GM23338 (cell line): Measurements from ENCODE around the gene OGFRL1. TPM values are rescaled to one million over a fixed set of nuclear protein-coding genes. Genes with fewer than 3 reads are reported as not detected.

Experiments used
- ATAC-seq: fragments of 200-7000 bp; cut with Tn5 transposase; 3 replicates; pipeline ENCODE4 v1.9.1; 2020
- DNase-seq: peaks from one replicate; pipeline ENCODE4 v3.0.0-alpha.2; 2015; ENCODE audit warnings: low spot score
- H2AFZ ChIP-seq: fragments of 200-600 bp; sonication (generic); 2 replicates; pipeline ENCODE4 v1.8.0; 2016; ENCODE audit warnings: antibody characterized with exemption, mild to moderate bottlenecking, moderate library complexity
- H3F3A ChIP-seq: fragments of 200-600 bp; sonication (generic); replicated peaks from 2 replicates; pipeline ENCODE4 v1.8.0; 2017; ENCODE audit warnings: antibody characterized with exemption, mixed run types, low read depth
- H3K27ac ChIP-seq: fragments of 200-600 bp; sonication (generic); 2 replicates; pipeline ENCODE4 v1.6.1; 2016; ENCODE audit warnings: low read depth
- H3K27me3 ChIP-seq: fragments of 200-600 bp; sonication (generic); 2 replicates; pipeline ENCODE4 v1.8.0; 2016; ENCODE audit warnings: mild to moderate bottlenecking, mixed run types, moderate library complexity; ENCODE audit not compliant: insufficient read depth
- H3K36me3 ChIP-seq: fragments of 200-600 bp; sonication (generic); 2 replicates; pipeline ENCODE4 v1.8.0; 2016; ENCODE audit warnings: mild to moderate bottlenecking; ENCODE audit not compliant: insufficient read depth
- H3K4me1 ChIP-seq: fragments of 200-600 bp; sonication (generic); 2 replicates; pipeline ENCODE4 v1.8.0; 2016; ENCODE audit warnings: mild to moderate bottlenecking, moderate library complexity; ENCODE audit not compliant: insufficient read depth
- H3K4me2 ChIP-seq: fragments of 200-600 bp; sonication (generic); 2 replicates; pipeline ENCODE4 v1.7.1; 2017; ENCODE audit warnings: mixed run types
- H3K4me3 ChIP-seq: fragments of 200-600 bp; sonication (generic); 2 replicates; pipeline ENCODE4 v1.6.1; 2016; ENCODE audit warnings: mixed run types
- H3K79me2 ChIP-seq: fragments of 200-600 bp; sonication (generic); replicated peaks from 2 replicates; pipeline ENCODE4 v1.8.0; 2017; ENCODE audit warnings: mild to moderate bottlenecking; ENCODE audit not compliant: insufficient read depth
- H3K9me2 ChIP-seq: fragments of 200-600 bp; sonication (generic); 2 replicates; pipeline ENCODE4 v1.8.0; 2017; ENCODE audit not compliant: insufficient read depth
- H4K20me1 ChIP-seq: fragments of 200-600 bp; sonication (generic); replicated peaks from 2 replicates; pipeline ENCODE4 v1.8.0; 2017; ENCODE audit warnings: mild to moderate bottlenecking; ENCODE audit not compliant: insufficient read depth
- H3K27ac Mint-ChIP-seq: 2 replicates; pipeline ENCODE4 v1.8.0; 2020; ENCODE audit warnings: inconsistent platforms, mild to moderate bottlenecking, moderate library complexity, mixed read lengths
- H3K27me3 Mint-ChIP-seq: 3 replicates; pipeline ENCODE4 v1.8.0; 2022; ENCODE audit warnings: low read depth, mild to moderate bottlenecking, moderate library complexity, mixed read lengths, inconsistent platforms; ENCODE audit not compliant: insufficient read depth, poor library complexity
- H3K36me3 Mint-ChIP-seq: 3 replicates; pipeline ENCODE4 v1.8.0; 2021; ENCODE audit warnings: low read depth, mild to moderate bottlenecking, inconsistent platforms, moderate library complexity, mixed read lengths
- H3K4me1 Mint-ChIP-seq: 3 replicates; pipeline ENCODE4 v1.8.0; 2020; ENCODE audit warnings: mild to moderate bottlenecking, inconsistent platforms, mixed read lengths
- H3K4me3 Mint-ChIP-seq: 3 replicates; pipeline ENCODE4 v1.8.0; 2021; ENCODE audit warnings: moderate library complexity, mild to moderate bottlenecking, inconsistent platforms, mixed read lengths
- H3K9me3 Mint-ChIP-seq: 3 replicates; pipeline ENCODE4 v1.8.0; 2020; ENCODE audit warnings: moderate library complexity, mild to moderate bottlenecking, inconsistent platforms, mixed read lengths
- CREB1 ChIP-seq: fragments of 250-450 bp; sonication (Bioruptor Pico); IDR thresholded peaks from 2 replicates; pipeline ENCODE4 v1.5.0; 2020; ENCODE audit warnings: low read depth, mild to moderate bottlenecking, moderate library complexity
- CTCF ChIP-seq, 2 experiments: fragments of 200-600 bp in 1 of 2; sonication (generic) in 1 of 2; conservative IDR thresholded peaks; 2 replicates each; pipeline versions ENCODE4 v1.5.1 to v1.6.1; 2016 to 2017; ENCODE audit warnings: antibody characterized with exemption in 2 of 2, low read depth in 2 of 2, mild to moderate bottlenecking in 2 of 2, moderate library complexity in 1 of 2
- EZH2 ChIP-seq: fragments of 200-600 bp; sonication (generic); IDR thresholded peaks from one replicate; pipeline ENCODE4 v1.8.0; 2017; ENCODE audit warnings: antibody characterized with exemption, mild to moderate bottlenecking, low read depth; ENCODE audit not compliant: unreplicated experiment
- EZH2phosphoT487 ChIP-seq: fragments of 200-600 bp; sonication (generic); IDR thresholded peaks from one replicate; pipeline ENCODE4 v1.8.1; 2018; ENCODE audit warnings: antibody characterized with exemption; ENCODE audit not compliant: unreplicated experiment
- JUNB ChIP-seq: IDR thresholded peaks from one replicate; pipeline ENCODE4 v1.6.1; 2016; ENCODE audit warnings: antibody characterized with exemption; ENCODE audit not compliant: unreplicated experiment
- NANOG ChIP-seq: IDR thresholded peaks from 2 replicates; pipeline ENCODE4 v1.6.1; 2016; ENCODE audit warnings: antibody characterized with exemption, borderline replicate concordance
- POLR2AphosphoS5 ChIP-seq: IDR thresholded peaks from 2 replicates; pipeline ENCODE4 v1.6.1; 2016; ENCODE audit warnings: antibody characterized with exemption, low read depth
- REST ChIP-seq: IDR thresholded peaks from one replicate; pipeline ENCODE4 v1.6.1; 2018; ENCODE audit warnings: antibody characterized with exemption; ENCODE audit not compliant: unreplicated experiment
- STAT1 ChIP-seq: IDR thresholded peaks from one replicate; pipeline ENCODE4 v1.6.1; 2016; ENCODE audit warnings: antibody characterized with exemption; ENCODE audit not compliant: unreplicated experiment
- ZNF114 ChIP-seq: fragments of 250-450 bp; sonication (Bioruptor Pico); IDR thresholded peaks from 2 replicates; pipeline ENCODE4 v1.5.0; 2020; ENCODE audit warnings: mild to moderate bottlenecking, moderate library complexity
- polyA plus RNA-seq: library from polyadenylated mRNA; unstranded; fragments of >200 nt; fragmentation: Nextera tagmentation; extraction: Ambion mirVana; gene quantifications from 2 replicates; pipeline ENCODE4 v1.2.1, GENCODE V29; 2016
- total RNA-seq: library from RNA; depleted of rRNA; stranded (reverse); fragments of >200 nt; shearing (Covaris generic); gene quantifications from 2 replicates; pipeline ENCODE4 v1.2.3, GENCODE V29; 2014

OGFRL1 gene
- total and polyA plus RNA-seq, 2 experiments from 2014 or later, result 4.2 to 10.0 TPM

- no peak for TF ChIP-seq STAT1
- TF ChIP-seq CREB1, result no peak
- TF ChIP-seq ZNF114 (CRISPR knock-in tag), result no peak
- no peak for TF ChIP-seq POLR2AphosphoS5
- no peak for TF ChIP-seq EZH2phosphoT487
- no peak for TF ChIP-seq JUNB
- no peak for TF ChIP-seq REST
- no peak for TF ChIP-seq EZH2
- TF ChIP-seq CTCF (conservative IDR thresholded peaks at IDR 0.05; ENCODE audit: low read depth in 2 of 2), result no peak
Observed at GRCh38 chr6:71239694-71240093, 48.9 kb upstream of the OGFRL1 start (continued).

- no peak overlapping the region for H3K4me3 Mint-ChIP-seq
- H3K36me3 ChIP-seq, result no peaks in the 10 kb centered on the region
- ATAC-seq (no peak), DNase-seq (no peak)
- H3K4me2 ChIP-seq, result no peak overlapping the region
- H3K4me1 ChIP-seq, result peaks cover 14% of the 10 kb centered on the region; the same call in 1 of the 2 replicates
- no peaks in the 10 kb centered on the region for H3K79me2 ChIP-seq
- no peak overlapping the region for H3K4me3 ChIP-seq
- peaks cover 3% of the 10 kb centered on the region for H3K27me3 Mint-ChIP-seq
- peaks cover 10% of the 10 kb centered on the region for H3K4me1 Mint-ChIP-seq
- H3K9me2 ChIP-seq, result no peaks in the 10 kb centered on the region
- no peaks in the 10 kb centered on the region for H3F3A ChIP-seq
- H3K27ac Mint-ChIP-seq, result no peak overlapping the region
- H3K9me3 Mint-ChIP-seq, result peaks cover 22% of the 10 kb centered on the region
- no peak overlapping the region for H3K27ac ChIP-seq
- H3K36me3 Mint-ChIP-seq, result peaks cover 7% of the 10 kb centered on the region; the same call in 1 of the 3 replicates
- H4K20me1 ChIP-seq, result no peaks in the 10 kb centered on the region
- no peaks in the 10 kb centered on the region for H3K27me3 ChIP-seq
- no peak overlapping the region for H2AFZ ChIP-seq
- no peak for TF ChIP-seq NANOG
- no peak for TF ChIP-seq POLR2AphosphoS5
- TF ChIP-seq REST, result no peak
- no peak for TF ChIP-seq ZNF114 (CRISPR knock-in tag)
- no peak for TF ChIP-seq EZH2
Observed at GRCh38 chr6:71245265-71246049, 43.2 kb upstream of the OGFRL1 start.
